GM12872 (cell line): ENCODE measurements around the gene SRPK1.

Experiments
- CTCF ChIP-seq: IDR thresholded peaks from 3 replicates; pipeline ENCODE4 v1.5.1; 2011; ENCODE audit warnings: low read depth, mild to moderate bottlenecking, low read length, moderate library complexity; ENCODE audit not compliant: insufficient read depth

SRPK1 gene

GRCh38 chr6:35817515-35817914 lies 103.4 kb downstream of the SRPK1 start:
- TF ChIP-seq CTCF: no peak

GRCh38 chr6:35811699-35811995 lies 109.3 kb downstream of the SRPK1 start:
- TF ChIP-seq CTCF: no peak

- TF ChIP-seq CTCF: no peak
Measured at GRCh38 chr6:35810971-35811698, 109.8 kb downstream of the SRPK1 start.

- TF ChIP-seq CTCF: no peak
Measured at GRCh38 chr6:35809809-35810208, 111.1 kb downstream of the SRPK1 start.

GRCh38 chr6:35808688-35809087 lies 112.2 kb downstream of the SRPK1 start:
- no peak for TF ChIP-seq CTCF

GRCh38 chr6:35804996-35805736 lies 115.7 kb downstream of the SRPK1 start, which contains the start of gene LHFPL5:
LHFPL5 (plus strand) TSS chr6:35805352; CDS start chr6:35805671, 319 bp downstream.
- TF ChIP-seq CTCF: no peak

GRCh38 chr6:35801148-35801547 lies 119.8 kb downstream of the SRPK1 start:
- no peak for TF ChIP-seq CTCF
